ENCODE measurements around the gene FBLIM1.

DNA sequence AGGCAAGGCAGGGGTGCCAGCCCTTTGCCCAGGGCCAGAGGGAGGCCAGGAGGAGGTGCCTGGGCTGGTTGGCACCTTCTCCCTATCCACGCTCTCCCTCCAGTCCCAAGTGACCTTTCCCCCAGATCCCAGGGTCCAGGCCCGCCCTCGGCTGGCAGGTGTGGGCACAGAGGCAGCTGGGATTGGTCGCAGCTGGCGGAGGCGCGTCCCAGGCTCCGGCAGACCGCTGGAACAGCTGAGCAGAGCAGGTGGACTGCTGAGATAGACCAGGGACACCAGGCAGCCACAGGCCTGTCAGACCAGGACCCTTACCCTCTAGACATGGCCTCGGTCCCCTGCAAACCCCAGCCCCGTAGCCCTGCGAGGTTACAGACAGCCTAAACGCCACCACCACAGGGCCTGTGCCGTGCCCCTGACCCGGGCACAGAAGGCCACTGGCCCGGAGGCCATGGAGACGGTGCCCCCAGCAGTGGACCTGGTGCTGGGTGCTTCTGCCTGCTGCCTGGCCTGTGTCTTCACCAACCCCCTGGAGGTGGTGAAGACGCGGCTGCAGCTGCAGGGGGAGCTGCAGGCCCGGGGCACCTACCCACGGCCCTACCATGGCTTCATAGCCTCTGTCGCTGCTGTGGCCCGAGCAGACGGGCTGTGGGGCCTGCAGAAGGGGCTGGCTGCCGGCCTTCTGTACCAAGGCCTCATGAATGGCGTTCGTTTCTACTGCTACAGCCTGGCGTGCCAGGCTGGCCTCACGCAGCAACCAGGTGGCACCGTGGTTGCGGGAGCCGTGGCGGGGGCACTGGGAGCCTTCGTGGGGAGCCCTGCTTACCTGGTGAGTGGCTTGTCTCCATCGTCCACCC is 22.3 kb upstream of the FBLIM1 start, which contains the start of gene SLC25A34:
- TF ChIP-seq CTCF (IDR thresholded peaks at IDR 0.05; ENCODE audit: insufficient read depth, low read length, poor library complexity, severe bottlenecking): no peak
- TF ChIP-seq EZH2phosphoT487 (conservative IDR thresholded peaks at IDR 0.05; ENCODE audit: low read length): no peak

Measured in SU-DHL-6 (cell line).